Activated gamma-delta T cell (primary cell): Measurements from ENCODE around the gene OLFML3.
"Not testable (repeated sequence)": the region's sequence is repeated elsewhere in the genome, so short reads cannot be mapped to it uniquely, and the experiment has no call there.

Experiments
- DNase-seq: peaks from one replicate; lab custom pipeline; 2025; lab: John Stamatoyannopoulos, UW
- total RNA-seq, 2 donors: gene quantifications; one replicate each; lab custom pipeline; 2026; lab: John Stamatoyannopoulos, UW

Gene OLFML3, protein sequence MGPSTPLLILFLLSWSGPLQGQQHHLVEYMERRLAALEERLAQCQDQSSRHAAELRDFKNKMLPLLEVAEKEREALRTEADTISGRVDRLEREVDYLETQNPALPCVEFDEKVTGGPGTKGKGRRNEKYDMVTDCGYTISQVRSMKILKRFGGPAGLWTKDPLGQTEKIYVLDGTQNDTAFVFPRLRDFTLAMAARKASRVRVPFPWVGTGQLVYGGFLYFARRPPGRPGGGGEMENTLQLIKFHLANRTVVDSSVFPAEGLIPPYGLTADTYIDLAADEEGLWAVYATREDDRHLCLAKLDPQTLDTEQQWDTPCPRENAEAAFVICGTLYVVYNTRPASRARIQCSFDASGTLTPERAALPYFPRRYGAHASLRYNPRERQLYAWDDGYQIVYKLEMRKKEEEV
- 0.82 to 0.96 reads per million in 2 donors for total RNA-seq

DNA sequence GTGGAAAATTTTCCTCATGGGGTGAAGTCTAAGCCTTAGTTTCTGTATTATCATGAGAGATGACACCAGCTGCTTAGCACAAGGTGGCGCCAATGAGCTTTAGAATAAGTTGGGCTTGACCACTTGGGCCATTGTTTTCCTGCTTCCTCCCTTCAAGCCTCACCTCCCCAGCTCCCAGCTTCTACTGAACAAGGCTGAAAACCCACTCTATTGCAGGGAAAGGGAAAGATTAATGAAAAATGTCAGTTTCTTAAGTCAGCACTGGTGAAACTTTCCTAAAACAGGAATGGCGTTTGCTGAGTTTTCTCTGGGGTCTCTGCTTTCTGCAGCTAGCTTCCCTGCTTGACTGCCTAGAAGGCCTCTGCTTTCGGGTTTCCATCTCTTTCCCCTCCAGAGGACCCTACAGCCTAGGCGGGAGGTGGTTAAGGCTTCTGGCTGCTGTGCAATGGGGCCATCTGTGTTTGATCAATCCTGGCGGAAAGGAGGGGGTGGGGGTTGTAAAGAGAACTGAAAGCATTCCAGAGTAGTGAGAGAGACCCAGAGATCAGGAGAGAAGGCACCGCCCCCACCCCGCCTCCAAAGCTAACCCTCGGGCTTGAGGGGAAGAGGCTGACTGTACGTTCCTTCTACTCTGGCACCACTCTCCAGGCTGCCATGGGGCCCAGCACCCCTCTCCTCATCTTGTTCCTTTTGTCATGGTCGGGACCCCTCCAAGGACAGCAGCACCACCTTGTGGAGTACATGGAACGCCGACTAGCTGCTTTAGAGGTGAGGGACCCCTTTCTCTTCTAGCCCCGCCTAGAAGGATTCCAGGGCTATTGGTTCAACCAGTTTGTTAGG is at the start of gene OLFML3:
OLFML3 (plus strand) TSS at position 612 of the 840 bp plus-strand sequence; CDS start at position 655, 43 bp downstream.
- no peak for DNase-seq

DNA sequence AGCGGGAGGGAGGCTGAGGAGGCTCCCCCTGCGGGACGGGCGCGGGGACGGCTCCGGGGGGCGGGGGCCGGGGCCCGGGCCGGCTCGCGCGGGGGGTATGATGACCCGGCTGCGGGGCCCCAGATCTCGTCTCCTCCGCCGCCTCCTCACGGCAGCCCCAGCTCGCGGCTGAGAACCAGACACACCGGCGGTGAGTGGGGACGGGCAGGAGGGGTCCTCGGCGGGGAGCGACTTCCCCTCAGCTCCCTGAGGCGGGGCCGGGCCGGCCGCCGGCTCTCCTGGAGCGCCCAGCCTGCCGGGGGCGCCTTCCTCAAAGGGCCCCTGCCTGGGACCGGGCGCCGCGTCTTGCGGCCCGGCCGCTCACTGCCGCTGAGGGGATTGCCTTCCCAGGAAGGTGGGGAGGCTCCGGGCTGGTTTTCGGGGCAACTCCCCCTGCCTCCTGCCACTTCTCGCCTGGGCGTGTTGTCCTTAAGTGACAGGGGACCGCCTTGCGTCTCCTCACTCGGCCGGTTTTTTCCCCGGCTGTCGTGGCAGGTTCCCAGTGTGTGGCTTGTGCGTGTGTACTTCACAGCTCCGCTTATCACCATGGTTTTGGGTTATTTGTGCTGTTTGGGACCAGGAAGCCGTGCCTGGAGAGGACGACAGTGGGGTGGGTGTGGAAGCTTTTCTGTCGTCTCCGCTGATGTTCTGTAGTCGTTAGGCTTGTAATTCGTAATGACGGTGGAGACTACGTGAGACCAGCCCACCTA is 49.4 kb upstream of the OLFML3 start:
- DNase-seq = peak; percentile 63

DNA sequence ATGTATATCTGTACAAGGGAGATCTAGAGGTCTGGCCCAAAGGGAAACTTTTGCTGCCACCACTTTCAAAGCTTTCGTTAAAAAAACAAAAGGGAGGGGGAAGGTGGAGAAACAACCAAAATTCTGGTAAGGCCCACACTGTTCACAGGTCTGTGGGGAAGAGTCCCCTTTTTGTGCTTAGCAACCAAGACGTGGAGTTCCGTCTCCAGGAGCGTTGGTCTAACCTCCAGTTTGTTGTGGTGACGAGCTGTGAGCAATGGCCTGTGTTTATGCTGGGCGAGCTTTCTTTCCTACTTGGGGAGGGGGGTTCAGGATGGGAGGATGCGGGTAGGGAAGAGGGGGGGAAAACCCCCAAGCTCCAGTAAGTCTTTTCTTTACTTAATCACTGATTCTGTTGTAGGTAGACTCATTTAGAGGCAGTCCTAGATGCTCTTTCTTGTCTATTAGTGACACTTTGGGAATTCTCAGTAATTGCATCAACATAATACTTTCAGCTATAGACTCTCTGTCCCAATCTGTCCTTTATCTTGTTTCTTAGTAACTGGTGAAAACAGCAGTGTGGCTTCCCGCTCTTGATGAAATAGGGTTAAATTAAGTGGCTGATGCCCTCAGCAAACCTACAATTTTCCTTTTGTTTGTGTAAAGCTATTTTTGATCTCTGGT is 48.6 kb upstream of the OLFML3 start:
- no peak for DNase-seq

DNA sequence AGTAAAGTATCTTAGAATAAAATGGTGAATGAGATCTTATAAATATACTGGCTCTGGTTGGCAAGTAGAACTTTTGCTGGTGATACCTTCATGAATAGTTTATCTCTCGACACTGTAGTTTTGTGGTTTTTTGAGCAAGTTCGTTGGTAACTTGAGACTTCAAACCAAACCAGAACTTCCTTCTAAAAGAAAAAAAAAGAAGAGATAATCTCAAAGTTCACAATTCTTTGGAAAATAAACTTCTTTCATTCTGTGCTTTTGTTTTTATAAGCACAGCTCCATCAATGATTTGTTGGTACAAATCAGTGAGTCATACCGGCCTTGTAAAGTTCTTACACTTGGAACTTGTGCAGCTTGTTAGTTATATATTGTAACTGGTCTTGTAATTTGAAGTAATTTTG is 47.8 kb upstream of the OLFML3 start:
- no peak for DNase-seq

DNA sequence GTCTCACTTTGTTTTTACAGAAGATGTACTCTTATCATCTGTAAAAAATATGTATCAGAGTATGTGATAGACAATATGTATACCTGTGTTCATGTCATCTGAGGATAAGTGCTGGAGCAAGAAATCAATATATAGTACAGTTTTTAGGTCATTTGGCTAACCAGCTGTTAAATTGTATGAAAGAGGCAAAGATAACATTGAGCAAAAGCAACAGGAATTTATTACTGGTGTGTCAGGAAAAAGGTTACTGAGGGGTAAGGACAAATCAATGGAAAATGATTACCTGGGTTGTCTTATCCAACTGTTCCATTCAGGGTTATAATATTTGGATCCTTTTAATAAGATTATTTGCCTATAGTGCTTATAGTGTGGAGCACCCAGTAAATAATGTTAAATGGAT is 45.3 kb upstream of the OLFML3 start:
- no peak for DNase-seq

DNA sequence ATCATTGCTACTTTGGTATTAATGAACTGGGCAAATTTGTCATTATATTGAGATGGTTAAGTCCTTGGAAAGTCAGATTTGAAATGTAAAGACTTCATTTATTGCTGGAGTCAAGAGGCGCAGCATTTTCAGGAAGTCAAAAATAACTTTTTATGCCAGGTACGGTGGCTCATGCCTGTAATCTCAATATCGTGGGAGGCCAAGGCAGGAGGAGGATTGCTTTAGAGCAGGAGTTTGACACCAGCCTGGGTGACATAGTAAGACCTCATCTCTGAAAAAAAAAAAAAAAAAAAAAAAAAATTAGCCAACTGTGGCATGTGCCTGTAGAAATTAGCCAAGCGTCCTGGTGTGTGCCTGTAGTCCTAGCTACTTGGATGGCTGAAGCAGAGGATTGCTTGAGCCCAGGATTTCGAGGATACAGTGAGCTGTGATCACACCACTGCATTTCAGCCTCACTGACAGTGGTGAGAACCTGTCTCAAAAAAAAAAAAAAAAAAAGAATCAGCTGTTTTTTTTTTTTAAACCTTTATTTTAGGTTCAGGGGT is 44.7 kb upstream of the OLFML3 start:
- DNase-seq = no peak

DNA sequence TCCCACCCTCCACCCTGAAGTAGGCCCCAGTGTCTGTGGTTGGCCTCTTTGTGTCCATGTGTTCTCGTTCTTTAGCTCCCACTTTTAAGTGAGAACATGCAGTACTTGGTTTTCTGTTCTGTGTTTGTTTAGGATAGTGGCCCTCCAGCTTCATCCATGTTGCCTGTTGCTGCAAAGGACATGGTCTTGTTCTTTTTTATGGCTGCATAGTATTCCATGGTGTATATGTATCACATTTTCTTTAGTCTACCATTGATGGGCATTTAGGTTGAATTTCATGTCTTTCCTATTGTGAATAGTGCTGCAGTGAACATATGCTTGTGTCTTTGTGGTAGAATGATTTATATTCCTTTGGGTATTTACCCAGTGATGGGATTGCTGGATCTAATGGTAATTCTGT is 44.1 kb upstream of the OLFML3 start:
- no peak for DNase-seq

DNA sequence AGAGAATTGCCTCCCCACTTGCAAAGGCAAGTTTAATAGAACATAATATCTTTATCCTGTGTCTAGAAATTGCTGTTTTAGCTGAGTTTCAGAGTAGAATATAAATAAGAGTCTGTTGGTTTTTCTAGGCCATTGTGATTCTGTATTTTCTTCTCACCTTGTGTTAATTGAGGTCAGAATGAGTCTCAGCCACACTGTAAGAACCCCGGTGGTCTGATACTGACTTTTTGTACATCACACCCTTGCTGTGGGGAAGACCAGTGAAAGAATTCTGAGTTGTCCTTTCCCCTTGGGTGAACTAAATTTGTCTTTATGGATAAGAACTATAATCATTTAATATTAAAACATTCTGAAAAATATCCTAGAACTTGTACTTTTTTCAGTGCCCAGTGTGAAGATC is 43.3 kb upstream of the OLFML3 start:
- no peak for DNase-seq

DNA sequence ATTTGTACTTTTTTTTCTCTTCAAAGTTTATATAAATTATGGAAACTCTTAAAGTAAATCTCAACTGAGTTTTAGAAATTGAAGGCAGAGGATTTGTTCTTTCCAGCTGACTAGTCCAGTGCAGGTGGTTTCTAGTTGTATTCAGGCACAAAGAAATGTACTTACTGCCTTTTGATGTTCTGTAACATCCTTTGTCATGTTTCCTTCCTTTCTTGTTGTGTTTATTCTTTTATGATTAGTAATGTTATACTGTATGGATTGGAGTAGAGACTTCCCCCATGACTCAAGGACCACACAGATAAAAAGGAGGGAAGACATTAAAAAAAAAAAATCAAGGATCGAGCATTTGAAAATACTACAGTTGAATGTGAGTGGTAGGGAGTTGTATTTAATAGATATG is 42.1 kb upstream of the OLFML3 start:
- no peak for DNase-seq

DNA sequence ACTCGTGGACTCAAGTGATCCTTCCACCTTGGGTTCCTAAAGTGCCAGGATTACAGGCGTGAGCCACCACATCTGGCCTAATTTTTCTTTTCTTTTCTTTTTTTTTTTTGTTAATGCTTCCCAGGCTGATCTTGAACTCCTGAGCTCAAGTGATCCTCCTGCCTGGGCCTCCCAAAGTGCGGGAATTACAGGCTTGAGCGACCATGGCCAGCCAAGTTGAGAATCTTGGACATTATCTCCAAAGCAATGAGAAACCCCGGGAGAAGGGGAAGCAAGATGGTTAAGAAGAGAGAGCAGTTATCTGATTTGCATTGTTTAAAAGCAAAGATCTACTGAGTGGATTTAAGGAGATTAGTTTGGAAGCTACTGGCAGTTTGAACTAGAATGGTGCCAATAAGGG is 41.1 kb upstream of the OLFML3 start:
- no peak for DNase-seq

DNA sequence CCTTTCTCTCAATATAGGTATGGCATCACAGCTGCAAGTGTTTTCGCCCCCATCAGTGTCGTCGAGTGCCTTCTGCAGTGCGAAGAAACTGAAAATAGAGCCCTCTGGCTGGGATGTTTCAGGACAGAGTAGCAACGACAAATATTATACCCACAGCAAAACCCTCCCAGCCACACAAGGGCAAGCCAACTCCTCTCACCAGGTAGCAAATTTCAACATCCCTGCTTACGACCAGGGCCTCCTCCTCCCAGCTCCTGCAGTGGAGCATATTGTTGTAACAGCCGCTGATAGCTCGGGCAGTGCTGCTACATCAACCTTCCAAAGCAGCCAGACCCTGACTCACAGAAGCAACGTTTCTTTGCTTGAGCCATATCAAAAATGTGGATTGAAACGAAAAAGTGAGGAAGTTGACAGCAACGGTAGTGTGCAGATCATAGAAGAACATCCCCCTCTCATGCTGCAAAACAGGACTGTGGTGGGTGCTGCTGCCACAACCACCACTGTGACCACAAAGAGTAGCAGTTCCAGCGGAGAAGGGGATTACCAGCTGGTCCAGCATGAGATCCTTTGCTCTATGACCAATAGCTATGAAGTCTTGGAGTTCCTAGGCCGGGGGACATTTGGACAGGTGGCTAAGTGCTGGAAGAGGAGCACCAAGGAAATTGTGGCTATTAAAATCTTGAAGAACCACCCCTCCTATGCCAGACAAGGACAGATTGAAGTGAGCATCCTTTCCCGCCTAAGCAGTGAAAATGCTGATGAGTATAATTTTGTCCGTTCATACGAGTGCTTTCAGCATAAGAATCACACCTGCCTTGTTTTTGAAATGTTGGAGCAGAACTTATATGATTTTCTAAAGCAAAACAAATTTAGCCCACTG is 38.7 kb upstream of the OLFML3 start:
- no peak for DNase-seq

DNA sequence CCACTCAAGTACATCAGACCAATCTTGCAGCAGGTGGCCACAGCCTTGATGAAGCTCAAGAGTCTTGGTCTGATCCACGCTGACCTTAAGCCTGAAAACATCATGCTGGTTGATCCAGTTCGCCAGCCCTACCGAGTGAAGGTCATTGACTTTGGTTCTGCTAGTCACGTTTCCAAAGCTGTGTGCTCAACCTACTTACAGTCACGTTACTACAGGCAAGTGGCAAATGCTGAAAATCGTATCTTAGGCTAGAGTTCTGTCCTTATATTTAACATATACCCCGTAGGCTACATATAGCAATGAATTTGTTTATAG is 38.1 kb upstream of the OLFML3 start:
- DNase-seq = no peak

DNA sequence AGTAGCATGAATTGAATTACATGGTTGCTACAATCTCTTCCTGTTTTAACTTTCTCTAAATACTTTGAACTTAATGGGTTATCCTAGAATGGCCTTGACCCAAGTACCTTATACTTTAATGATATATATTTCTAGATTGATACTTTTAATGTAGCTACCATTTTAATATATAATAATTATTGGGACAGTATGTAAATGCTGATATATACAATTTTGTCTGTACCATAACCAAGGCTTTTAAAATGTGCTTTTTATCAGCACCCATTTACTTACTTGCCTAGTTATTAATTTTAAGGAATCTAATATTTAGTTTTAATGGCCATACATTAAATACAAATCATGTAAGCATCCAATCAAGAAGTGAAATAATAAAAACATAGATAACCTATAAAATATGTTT is 36.7 kb upstream of the OLFML3 start:
- no peak for DNase-seq

DNA sequence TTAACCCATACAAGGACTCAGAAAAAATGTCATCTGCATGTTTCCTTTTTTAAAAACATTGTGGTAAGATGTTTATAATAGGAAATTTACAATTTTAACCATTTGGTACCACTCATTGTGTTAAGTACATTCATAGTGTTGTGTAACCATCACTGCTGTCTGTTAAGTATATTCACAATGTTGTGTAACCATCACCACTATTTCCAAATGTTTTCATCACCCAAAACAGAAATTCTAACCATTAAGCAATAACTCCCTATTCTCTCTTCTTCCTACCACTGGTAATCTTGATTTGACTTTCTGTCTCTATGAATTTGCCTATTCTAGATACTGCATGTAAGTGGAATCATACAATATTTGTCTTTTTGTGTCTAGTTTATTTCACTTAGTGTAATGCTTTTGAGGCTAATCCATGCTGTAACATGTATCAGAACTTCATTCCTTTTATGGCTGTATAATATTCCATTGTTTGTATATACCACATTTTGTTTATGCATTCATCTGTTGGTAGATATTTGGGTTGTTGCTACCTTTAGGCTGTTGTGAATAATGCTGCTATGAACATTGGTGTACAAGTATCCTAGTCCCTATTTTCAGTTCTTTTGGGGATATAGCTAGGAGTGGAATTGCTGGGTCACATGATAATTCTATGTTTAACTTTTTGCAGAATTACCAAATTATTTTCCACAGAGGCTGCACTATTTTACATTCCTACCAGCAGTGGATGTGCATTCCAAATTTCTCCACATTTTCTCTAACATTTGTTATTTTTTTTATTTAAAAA is 36.1 kb upstream of the OLFML3 start:
- DNase-seq = no peak

DNA sequence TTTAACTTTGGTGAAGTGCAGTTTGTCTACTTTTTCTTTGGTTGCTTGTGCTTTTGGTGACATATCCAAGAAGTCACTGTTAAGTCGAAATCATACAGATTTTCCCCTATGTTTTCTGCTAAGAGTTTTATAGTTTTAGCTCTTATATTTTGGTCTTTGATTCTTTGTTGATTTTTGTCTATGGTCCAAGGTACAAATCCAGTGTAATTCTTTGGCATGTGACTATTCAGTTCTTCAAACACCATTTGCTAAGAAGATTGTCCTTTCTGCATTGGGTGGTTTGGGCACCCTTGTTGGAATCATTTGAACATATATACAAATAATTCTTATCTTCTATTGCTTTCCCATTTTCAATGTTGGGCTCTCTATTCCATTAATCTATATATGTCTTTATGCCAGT is 33.9 kb upstream of the OLFML3 start:
- DNase-seq = no peak

DNA sequence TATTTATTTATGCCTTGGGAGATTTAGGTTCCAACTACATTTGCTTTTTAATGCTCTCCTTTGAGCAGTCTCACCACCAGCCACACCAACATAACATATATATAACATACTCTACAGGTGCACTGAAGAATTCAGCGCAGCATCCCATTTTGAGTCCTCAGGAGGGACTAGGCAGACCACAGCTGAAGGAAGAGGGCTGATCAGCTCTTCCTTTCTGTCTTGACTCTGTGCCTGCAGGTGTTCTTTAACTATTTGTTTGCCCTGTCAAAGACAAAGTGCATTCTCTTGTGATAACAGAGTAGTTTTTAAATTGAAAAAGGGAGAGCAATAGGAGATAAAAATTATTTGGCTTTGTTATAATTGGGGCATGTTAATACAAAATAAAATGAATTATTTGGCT is 33.2 kb upstream of the OLFML3 start:
- DNase-seq = no peak

DNA sequence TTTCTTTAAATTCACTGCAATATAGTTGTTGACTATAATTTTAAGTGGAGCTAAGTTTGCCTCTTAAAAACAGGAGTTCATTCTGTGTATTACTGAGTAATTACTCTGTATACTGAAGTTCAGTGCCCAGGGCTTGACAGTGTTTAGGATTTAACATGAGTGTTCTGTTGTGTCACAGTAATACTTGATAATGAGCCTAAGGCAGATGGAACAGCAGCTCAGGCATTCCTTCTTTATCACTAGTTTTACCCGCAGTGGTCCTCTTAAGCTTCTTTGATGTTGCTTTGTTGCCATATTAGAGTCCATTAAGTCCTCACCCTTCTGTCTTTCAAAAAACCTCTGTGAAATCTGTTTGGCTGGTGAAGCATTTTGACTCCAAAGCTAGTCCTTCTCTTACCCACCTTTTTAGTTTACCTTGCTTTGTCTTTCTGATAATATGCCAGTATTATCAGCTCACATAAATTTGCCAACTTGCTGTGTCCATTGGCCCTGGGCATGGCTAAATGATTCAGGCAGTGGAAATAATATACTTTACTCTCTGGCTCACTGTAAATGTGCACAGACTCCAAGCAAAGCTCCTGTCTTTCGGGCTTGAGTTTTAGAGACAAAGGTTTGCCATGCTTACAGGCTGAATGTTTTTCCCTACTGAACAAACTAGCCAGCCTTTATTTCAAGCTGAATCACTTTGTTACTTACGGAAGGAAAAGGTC is 32.4 kb upstream of the OLFML3 start:
- DNase-seq = no peak

DNA sequence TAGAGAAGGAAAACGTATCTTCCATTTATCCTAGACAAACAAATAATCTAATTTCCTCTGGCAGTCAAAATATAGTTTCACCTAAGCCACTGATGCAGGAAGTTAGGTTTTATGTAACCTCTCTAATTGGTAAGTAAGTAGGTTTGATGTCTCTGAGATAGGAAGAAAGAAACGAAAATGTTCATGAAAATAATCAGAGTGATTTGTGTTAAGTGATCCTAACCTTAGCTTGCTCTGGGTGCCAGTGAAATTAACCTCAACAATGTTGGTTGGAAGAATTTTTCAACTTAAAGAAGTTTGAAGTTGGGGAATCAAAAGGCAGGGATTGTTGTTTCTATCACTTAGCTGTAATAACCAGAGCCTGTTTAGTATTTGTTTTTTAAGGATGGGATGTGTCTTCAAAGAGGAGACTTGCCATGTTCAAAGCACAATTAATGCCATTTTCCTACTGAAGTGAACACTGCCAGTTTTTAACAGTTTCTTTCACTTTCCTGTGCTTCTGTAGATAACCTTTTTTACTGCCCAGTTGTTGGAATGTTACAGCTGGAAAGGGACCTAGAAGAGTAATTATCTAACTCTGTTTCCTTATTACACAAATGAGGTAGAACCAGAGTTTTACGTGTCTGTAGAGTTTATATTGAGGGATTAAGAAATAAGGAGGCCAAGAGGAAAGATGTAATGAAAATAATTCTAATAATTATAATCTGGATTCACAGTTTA is 31.7 kb upstream of the OLFML3 start:
- no peak for DNase-seq

DNA sequence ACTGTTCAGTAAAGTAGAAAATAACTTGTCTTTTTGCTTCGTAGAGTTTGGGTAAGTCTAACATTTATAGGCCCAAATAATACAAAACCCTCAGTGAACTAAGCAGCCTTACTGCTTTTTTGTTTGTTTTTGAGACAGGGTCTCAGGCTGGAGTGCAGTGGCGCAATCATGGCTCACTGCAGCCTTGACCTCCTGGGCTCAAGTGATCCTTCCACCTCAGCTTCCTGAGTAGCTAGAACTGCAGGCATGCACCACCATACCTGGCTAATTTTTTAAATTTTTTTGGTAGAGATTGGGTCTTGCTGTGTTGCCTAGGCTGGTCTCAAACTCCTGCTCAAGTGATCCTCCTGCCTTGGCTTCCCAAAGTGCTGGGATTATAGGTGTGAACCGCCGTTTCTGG is 31.1 kb upstream of the OLFML3 start:
- not testable (repeated sequence) for DNase-seq
